Activated naive CD4-positive, alpha-beta T cell treated with Interleukin-2 at 50 U/mL for 16 hours (primary cell): ENCODE results near the gene SPATA16.
"Not testable (repeated sequence)": the region's sequence is repeated elsewhere in the genome, so short reads cannot be mapped to it uniquely, and the experiment has no call there.

Experiments used
- DNase-seq: peaks from one replicate; pipeline ENCODE4 v3.0.0-alpha.2; 2020

Gene SPATA16

DNA sequence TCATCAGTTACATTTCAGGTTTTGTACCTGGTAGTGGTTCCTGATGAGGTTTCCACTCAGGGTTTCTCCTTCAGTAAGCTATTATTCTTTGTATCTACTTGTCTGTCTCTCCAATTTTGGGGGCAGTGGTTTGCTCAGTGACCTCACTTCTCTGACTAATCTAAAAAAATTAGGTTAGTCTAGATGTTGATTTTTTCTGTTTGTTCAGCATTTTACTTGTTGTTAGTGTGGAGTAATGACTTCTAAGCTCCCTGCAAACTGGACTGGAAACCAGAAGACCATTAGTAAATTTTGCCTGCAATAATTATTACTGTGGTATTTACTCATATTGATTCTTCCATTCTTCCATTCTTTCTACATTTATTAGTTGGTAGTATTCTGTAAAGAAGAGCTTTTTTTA, 139.4 kb downstream of the SPATA16 start:
- no peak for DNase-seq

DNA sequence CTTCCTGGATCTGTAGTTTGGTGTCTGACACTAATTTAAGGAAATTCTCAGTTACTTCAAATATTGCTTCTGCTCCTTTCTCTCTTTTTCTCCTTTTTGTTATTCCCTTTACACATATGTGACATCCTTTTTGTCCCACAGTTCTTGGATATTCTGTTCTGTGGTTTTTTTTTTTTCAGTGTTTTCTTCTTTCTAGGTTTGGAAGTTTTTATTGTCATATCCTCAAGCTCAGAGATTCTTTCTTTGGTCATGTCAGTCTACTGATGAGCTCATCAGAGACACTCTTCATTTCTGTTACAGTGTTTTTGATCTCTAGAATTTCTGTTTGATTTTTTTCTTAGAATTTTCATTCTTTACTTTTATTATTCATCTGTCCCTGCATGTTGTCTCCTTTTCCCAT, 140.5 kb downstream of the SPATA16 start:
- no peak for DNase-seq

DNA sequence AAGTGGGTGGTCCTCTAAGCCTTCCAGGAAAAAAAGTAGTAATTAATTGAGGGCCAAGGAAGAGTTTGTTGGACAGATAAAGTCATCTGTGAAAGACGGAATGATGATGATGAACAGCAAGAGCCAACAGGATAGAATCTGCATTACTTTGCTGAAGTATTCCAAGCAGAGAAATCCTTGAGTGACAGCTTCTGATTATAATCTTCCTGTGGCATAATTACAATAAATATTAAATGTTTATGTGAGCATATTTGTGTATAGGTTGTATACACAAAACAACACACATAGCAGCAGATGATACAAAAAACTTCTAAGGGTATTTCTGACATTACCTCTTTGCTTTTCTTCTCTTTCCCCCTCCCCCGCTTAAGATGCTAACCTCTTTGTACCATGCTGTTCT, 147.6 kb downstream of the SPATA16 start:
- no peak for DNase-seq

DNA sequence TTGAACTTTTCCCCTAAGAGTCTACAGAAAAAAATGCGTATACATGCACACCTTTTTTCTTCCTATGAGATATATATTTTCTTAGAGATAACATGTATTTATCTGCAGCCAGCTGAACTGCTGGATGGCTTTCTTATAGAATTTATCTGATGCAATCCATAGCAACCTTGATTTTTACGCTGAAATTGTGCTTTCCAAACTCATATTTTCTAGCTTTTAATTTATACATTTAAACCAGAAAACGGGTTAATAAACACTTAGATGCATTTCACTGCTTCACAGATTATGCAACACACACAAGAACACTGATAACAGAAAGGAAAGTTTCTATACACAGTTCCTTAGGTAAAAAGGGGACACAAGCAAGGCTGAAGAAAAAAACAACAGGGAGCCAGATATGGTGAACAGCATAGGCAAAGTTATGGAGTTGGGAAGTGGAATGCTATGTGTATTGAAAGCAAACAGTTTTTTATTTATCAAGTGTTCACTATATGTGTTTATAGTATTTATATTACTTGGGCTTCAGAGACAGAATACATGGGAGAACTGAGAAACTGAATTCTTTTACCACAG, 149.5 kb downstream of the SPATA16 start:
- DNase-seq, result no peak

DNA sequence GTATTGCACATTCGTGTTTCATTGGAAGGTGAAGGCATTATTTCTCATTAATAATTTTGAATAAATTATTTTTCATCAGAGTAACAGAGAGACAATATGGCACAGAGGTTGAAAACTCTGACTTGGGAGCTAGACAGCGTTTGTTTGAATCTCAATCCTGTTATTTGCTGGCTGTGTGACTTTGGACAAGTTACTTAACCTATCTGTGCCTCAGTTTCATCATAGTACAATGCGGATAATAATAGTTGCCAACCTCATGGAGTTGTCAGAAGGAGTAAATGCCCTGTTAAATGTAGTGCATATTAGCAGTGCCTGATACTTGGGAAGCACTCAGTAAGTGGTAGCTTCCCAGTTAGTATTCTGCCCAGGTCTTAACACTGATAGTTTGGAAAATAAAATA, 151.7 kb downstream of the SPATA16 start:
- no peak for DNase-seq

DNA sequence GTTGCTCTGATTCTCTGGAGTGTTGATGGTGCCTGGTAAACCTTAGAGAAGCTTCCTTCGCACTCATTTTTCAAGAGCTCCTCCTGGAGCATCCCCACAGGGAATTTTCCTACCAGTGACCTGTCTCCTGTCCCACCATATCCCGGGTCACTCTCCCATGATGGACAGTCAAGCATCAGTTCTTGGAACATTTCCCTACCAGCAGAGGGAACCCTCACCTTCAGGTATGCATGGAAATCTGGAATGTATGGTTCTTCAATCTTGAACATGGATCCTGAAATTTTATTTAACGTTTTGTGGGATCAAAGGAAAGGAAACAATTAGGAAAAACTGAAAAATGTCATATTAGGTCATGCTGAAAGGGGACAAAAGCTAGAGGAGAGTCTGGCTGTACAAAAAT, 153.8 kb downstream of the SPATA16 start:
- no peak for DNase-seq

DNA sequence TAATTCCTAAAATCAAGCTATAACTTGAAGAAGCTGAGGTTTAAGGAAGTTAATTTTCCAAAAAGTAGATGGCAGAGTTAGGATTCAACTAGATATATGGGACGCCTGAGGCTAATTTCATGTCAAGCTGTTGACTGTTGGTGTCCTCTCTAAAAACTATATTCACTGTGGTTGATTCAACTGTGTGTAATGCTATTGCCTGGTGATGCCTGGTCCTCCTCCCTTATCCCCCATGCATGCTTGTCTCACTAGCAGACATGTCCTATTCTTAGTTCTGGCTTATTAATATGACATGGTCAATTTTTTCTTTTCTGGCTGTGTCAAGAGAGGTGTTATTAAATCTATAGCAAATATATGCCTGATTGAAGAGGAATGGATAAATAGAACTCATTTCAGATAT, 156.1 kb downstream of the SPATA16 start:
- DNase-seq, result no peak

DNA sequence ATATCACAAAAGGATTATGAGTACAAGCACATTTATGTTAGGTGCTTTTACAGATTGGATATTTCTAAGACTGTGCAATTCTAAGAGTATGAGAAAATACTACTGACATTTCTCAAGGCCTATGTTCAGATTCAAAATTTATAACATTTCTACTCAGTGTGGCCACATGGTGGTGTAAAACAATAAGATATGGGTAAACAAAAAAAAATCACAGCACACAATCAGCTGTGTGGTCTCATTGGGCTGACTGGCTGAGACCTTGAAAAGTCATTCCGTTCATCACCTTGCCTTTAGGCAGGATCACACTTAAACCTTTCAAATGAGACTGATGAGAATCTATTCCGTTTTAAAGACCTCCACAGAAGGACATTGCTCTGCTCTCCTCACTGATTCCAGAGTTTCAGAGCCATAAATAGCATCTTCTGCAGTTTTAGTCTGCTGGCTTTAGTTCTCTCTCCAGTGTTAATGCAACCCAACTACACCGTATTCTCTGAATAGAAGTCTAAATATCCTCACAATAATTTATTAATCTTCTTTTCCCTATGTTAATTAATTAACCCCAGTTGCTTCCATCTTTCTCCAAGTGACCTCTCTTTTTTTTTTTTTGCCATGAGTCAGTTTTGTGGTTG, 158.2 kb downstream of the SPATA16 start:
- DNase-seq, result no peak

DNA sequence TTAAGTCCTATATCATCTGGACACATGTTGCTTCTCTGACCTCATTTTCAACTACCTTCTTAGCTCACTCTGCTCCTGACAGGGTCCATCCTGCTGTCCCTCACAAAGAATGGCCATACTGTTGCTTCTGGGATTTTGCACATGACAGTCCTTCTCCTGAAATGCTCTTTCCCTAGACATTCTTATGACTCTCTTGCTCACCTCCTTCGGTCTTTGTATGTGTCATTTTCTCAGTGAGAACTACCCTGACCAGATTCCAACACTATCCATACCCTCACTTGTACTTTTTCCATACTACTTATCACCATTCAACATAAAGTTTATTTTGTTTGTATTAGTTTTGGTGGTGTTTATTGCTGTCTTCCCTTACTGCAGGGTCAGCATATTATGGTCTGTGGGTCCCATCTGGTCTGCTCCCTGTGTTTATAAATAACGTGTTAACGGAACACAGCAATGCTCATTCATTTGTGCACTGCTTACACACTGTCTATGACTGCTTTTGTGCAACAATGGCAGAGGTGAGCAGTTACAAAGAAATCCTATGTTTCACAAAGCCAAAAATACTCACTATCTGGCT, 159.5 kb downstream of the SPATA16 start:
- no peak for DNase-seq

DNA sequence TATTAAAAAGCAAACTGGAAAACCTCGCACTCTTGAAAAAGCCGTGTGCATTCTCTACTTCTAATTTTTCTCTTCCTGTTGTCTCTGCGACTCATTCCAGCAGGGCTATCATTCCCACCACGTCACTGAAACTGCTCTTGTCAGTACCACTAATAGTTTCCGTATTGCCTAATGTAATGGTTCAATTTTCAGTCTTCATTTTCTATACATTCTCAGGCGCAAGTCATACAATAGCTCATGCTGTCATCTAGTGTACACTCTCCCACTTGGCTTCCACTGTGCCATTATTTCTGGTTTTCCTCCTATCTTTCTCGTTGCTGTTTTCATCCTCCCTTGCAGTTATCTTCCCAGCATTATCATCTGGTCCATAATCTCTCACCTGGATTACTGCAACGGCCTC, 160.2 kb downstream of the SPATA16 start:
- no peak for DNase-seq

DNA sequence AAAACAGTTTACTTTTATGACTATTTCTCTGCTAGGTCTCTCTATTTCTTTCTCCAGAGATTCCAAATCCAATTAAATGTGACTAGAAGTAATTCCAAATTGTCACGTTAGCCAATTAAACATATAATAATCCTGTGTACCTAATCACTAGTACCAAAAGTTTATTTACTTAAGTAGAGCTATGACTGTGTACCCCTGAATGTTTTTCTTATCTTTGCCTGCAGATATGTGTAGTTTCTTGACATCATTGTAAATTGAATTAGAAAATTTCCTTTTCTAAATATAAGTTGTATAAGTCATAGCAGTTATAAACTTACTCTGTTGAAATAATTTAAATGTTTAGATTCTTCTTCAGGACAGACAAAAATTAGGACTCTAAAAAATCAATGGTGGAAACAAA, 163.3 kb downstream of the SPATA16 start:
- DNase-seq, result no peak

DNA sequence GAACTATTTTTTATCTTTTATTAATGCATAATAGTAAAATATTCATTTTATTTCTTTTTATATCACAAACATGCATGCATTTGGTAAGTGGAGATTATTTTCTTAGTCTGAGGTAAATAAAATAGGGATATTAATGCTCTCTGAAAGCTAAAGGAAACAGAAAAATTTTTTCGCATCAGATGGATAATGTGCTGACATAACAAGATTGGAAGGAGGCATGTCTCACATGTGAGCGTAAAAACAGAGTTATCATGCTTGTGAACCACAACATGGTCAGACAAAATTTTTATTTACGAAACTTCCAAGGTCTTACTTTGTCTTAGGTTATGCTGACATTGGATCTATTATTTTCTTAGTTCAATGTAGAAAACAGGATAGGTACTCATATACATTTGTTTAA, 166.1 kb downstream of the SPATA16 start:
- DNase-seq, result no peak

DNA sequence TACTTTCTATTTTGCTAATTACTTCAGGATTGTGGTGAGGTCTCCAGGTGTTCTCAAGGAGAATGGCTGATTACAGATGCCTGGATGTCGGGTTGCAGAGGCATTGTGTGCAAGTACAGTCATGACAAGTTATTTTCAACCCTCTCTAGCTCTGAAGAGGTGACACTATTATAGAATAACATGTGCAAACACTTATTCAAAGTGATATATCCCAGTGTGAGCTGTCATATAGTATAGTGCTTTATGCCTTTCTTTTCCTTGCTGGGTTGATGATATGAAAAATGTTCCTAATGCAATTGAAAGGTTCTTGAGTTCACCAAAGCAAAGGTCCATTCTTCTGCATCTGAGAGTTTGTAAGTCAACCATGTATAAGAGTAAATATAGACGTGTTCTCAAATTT, 167.2 kb downstream of the SPATA16 start:
- no peak for DNase-seq

DNA sequence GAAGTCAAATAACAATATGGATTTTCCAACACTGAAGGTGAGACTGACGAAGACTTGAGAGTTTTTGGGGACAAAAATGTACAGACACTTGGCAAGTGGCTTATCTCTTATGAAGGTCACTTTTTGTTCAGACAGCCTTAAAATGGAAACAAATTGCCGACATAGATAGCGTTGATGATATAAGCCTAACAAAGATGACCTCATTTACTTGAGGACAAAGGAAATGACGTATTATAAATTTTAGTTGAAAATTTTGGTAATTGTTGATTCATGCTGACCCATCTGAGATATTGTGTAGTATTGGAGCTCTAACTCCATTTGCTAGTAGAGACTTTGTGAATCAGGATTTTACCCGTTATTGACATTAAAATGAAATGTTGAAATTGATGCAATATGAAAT, 168.3 kb downstream of the SPATA16 start:
- DNase-seq, result no peak

DNA sequence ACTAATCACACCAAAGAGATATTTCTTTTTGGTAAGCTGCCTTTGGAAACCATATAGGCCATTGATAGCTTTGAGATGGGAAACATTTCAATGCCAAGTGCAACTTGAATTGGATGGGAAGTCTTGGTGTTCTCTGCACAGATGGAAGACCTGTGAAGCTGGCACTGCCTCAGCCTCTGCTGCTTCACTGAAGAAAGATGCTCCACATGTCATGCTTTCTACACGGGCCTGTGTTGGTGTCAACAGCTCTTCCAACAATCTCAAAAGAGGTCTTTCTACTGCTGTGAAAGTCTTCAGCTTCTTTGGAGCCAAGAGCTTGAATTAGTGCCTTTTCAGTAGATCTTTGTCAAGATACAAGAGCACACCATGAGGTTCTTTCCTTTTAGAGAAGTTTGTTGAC, 169.0 kb downstream of the SPATA16 start:
- no peak for DNase-seq

DNA sequence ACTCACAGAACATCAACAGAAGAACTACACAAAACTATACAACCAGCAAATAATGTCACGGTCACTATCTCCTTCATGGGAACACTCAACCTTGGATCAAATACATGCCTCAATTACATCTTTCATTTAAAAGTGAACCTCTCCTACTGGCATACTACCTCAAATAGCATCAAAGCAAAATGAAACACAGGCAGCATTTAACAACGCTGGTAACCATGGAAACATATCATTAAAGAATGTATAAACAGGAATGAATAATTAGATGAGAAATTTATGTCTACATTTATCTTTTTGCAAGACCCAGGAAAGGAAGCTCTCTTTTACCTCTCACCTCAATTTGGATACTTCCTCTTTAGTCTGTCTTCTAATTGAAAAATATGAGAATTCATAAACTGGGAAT, 172.4 kb downstream of the SPATA16 start:
- no peak for DNase-seq

DNA sequence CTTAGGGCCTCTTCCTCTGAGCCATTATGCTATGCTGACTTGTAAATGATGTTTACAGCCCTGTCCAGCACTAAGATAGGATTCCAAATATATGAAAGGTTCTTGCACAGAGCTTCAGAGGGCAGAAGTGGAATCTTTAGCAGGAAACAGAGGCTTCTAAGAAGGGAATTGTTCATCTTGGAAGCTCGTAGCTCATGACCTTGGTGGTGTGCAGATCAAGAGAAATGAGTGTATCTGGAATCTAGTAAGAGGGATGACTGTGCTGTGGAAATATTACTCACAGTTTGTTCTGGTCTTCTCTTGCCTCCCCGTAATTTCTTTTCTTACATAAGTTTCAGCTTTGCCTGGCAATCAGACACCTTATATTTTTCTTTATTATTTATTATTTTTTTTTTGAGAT, 175.8 kb downstream of the SPATA16 start:
- no peak for DNase-seq

DNA sequence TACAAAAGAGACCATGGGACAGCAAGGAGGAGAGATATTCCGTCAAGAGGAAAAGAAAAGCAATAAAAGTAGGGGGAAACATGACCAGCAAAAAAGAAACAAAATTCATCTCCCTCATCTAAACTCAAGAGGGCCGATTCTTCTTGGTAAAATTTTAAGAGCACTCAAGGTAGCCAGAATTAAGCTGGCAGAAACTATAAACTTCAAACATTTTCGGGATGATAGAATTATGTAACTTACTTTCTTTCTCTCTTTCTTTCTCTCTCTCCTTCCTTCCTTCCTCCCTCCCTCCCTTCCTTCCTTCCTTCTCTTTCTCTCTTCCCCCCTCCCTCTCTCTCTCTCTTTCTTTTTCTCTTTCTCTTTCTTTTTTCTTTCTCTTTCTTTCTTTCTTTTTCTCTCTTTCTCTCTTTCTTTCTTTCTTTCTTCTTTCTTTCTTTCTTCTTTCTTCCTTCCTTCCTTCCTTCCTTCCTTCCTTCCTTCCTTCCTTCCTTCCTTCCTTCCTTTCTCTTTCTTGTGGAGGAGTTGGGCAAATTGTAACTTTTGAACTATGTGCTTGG, 180.3 kb downstream of the SPATA16 start:
- not testable (repeated sequence) for DNase-seq

DNA sequence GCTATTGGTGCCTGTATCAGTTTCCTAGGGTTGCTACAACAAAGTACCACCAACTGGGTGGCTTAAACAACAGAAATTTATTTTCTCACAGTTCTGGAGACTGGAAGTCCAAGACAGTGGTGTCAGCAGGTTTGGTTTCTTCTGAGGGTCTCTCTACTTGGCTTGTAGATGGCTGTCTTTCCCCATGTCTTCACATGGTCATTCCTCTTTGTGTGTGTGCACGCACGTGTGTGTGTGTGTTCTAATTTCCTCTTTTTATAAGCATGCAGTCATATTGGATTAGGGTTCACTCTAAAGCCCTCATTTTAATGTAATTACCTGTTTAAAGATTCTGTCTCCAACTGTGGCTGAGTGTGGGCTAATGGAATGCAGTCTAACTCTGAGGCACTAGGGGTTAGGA, 182.5 kb downstream of the SPATA16 start:
- DNase-seq, result no peak

DNA sequence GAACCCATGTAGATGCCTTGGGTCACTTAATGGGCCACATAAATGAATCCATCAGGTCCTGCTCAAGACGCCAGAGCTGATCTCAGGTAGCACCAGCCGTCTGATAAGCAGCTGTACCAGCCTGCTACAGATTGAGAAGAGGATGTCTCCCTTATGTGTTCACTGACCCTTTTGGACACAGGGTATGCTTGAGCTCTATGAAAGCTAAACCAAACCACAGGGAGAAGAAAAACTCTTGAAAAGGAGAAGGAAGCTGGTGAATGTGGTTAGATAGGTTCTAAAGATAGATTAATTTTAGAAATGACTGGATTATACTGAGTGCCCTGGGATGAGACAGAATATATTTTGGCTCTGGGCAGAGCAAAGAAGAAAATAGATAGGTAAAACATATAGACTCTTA, 187.5 kb downstream of the SPATA16 start:
- DNase-seq, result no peak

DNA sequence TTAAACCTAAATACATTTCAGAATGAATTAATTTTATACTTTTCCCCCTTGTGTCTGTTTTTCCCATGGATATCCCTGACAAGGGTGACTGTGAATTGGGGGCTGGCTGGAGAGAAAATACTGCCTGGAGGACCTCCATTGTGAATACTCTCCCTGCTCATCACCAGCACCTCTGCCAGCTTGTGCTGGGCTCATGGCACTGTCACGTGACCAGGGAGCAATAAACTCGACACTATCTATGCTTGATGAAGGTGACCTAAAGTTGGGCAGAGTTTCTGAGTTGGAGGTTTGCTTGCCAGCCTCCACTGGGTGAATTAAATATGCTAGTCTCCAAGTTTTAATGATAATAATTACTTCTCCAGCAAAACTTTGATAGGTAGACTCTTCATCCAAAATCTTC, 189.5 kb downstream of the SPATA16 start:
- no peak for DNase-seq

DNA sequence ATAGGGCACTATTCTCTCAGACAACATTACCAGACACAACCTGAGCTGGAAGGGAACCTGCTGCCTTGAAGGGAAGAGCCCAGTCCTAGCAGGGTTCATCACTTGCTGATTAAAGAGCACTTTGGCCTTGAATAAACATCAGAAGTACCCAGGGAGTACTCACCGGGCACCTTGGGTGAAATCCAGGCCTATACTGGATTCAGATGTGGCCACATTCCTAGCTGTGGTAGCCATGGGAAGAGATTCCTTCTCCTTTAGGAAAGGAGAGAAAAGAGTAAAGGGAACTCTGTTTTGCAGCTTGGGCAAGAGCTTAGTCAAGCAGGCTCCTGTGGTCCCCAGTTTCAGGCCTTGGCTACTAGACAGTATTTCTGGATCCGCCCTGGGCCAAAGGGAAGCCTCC, 195.0 kb downstream of the SPATA16 start:
- DNase-seq, result no peak

DNA sequence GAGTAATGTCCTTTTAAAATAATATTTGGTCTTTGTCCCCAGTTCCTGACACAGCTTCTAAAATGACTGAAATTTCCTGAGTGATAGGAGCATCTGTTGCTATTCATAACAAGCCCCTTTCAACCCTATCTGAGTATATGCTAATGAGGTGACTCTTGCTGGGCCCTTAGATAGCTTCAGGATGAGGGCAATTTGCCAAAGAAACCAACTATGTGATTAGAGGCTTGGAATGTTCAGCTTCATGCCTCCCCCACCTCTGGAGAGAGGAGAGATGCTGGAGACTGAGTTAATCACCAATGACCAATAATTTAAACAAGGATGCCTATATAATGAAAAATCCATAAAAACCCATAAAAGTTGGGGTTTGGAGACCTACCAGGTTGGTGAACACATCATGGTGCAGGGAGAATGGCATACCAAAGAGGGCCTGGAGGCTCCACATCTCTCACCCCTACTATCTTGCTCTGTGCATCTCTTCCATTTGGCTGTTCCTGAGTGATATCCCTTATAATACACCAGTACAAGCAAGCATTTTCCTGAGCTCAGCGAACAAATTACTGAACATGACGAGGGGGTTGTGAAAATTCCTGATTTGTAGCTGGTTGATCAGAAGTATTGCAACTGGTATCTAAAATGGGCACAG, 201.3 kb downstream of the SPATA16 start:
- DNase-seq, result no peak

DNA sequence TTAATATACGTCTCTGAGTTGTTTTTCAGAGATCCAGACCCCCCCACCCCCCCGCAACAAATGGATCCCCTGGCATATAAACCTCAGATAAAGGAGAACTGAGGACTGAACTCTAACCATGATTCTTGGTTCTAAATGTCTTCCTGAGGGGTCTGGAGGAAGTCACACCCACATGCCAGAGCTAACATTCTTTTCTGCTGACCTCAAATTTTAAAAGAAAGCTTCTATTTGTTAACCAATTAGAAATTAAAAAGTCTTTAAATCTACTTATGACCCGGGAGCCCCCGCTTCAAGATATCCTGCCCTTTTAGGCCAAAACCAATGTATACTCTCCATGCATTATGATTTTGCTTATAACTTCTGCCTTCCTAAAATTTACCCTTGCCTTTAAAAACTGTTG, 202.2 kb downstream of the SPATA16 start:
- DNase-seq, result no peak
